OCI-LY1 (cell line): ENCODE data around the gene MSANTD3.
"Not testable (repeated sequence)": the region's sequence is repeated elsewhere in the genome, so short reads cannot be mapped to it uniquely, and the experiment has no call there.

Experiments used
- EZH2 ChIP-seq: fragments of 200-600 bp; sonication (generic), shearing (Covaris generic); IDR thresholded peaks from 2 replicates; pipeline ENCODE4 v1.8.0; 2017; ENCODE audit warnings: borderline replicate concordance, mixed run types, mild to moderate bottlenecking, antibody characterized with exemption, low read length, moderate library complexity, mixed read lengths
- TF ChIP-seq, protein P1 (sequence below): fragments of 200-600 bp; sonication (generic), shearing (Covaris generic); IDR thresholded peaks from 2 replicates; pipeline ENCODE4 v1.5.1; 2017; ENCODE audit warnings: mild to moderate bottlenecking, antibody characterized with exemption, low read length, moderate library complexity, mixed read lengths

DNA sequence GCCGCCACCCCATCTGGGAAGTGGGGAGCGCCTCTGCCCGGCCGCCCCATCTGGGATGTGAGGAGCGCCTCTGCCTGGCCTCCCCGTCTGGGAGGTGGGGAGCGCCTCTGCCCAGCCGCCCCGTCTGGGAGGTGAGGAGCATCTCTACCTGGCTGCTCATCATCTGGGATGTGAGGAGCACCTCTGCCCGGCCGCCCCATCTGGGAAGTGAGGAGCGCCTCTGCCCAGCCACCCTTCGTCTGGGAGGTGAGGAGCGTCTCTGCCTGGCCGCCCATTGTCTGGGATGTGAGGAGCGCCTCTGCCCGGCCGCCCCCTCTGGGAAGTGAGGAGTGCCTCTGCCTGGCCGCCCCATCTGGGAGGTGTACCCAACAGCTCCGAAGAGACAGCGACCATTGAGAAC, 34.0 kb upstream of the MSANTD3 start:
- TF ChIP-seq, protein P1, sequence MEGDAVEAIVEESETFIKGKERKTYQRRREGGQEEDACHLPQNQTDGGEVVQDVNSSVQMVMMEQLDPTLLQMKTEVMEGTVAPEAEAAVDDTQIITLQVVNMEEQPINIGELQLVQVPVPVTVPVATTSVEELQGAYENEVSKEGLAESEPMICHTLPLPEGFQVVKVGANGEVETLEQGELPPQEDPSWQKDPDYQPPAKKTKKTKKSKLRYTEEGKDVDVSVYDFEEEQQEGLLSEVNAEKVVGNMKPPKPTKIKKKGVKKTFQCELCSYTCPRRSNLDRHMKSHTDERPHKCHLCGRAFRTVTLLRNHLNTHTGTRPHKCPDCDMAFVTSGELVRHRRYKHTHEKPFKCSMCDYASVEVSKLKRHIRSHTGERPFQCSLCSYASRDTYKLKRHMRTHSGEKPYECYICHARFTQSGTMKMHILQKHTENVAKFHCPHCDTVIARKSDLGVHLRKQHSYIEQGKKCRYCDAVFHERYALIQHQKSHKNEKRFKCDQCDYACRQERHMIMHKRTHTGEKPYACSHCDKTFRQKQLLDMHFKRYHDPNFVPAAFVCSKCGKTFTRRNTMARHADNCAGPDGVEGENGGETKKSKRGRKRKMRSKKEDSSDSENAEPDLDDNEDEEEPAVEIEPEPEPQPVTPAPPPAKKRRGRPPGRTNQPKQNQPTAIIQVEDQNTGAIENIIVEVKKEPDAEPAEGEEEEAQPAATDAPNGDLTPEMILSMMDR: not testable (repeated sequence)
- TF ChIP-seq EZH2: not testable (repeated sequence)
